GM13977 (cell line): ENCODE measurements around the gene RXRA.

ENCODE experiments used
- DNase-seq: peaks from one replicate; pipeline ENCODE4 v3.0.0; 2012; ENCODE audit warnings: low spot score
- CTCF ChIP-seq: IDR thresholded peaks from 2 replicates; pipeline ENCODE4 v1.5.1; 2012; ENCODE audit warnings: mild to moderate bottlenecking, control low read depth; ENCODE audit not compliant: insufficient read depth; ENCODE audit errors: extremely low read depth, missing control alignments
- in situ Hi-C: fragments of 300-500 bp; cut with MboI; formaldehyde crosslinking; loops from one replicate; pipeline ENCODE4 v1.12.0; 2022; ENCODE audit warnings: low sequenced_read_pairs, low pct_unique_long_range_greater_than_20kb, mixed read lengths, inconsistent platforms; ENCODE audit not compliant: unreplicated experiment

The RXRA gene

GRCh38 chr9:134432471-134432870 is 106.2 kb downstream of the RXRA start:
- TF ChIP-seq CTCF: no peak
- in situ Hi-C loops: no loop called here
- no peak for DNase-seq

GRCh38 chr9:134433101-134433500 is 106.8 kb downstream of the RXRA start:
- DNase-seq: no peak
- TF ChIP-seq CTCF: no peak
- in situ Hi-C loops: no loop called here

GRCh38 chr9:134433909-134434882 is 107.9 kb downstream of the RXRA start:
- no peak for TF ChIP-seq CTCF
- in situ Hi-C loops: no loop called here
- DNase-seq: no peak

GRCh38 chr9:134434894-134435506 is 108.7 kb downstream of the RXRA start:
- TF ChIP-seq CTCF: no peak
- in situ Hi-C loops: no loop called here
- no peak for DNase-seq

GRCh38 chr9:134435550-134436378 is 109.5 kb downstream of the RXRA start:
- no peak for TF ChIP-seq CTCF
- no peak for DNase-seq
- in situ Hi-C loops: no loop called here

- TF ChIP-seq CTCF: no peak
- DNase-seq: no peak
- in situ Hi-C loops: no loop called here
Observed at GRCh38 chr9:134436379-134436762, 110.1 kb downstream of the RXRA start.
